Skeletal muscle cell (primary cell): ENCODE results near the gene BORCS5.

Source experiments
- DNase-seq: peaks from one replicate; pipeline ENCODE4 v3.0.0-alpha.2; 2010; ENCODE audit warnings: low read depth
- H3K4me3 ChIP-seq: 2 replicates; pipeline ENCODE4 v1.5.1; 2011; ENCODE audit warnings: low read depth, mild to moderate bottlenecking, control low read depth, low read length, moderate library complexity

The BORCS5 gene

GRCh38 chr12:12474931-12475795 is 118.3 kb downstream of the BORCS5 start:
- no peak overlapping the region for H3K4me3 ChIP-seq
- no peak for DNase-seq

DNA sequence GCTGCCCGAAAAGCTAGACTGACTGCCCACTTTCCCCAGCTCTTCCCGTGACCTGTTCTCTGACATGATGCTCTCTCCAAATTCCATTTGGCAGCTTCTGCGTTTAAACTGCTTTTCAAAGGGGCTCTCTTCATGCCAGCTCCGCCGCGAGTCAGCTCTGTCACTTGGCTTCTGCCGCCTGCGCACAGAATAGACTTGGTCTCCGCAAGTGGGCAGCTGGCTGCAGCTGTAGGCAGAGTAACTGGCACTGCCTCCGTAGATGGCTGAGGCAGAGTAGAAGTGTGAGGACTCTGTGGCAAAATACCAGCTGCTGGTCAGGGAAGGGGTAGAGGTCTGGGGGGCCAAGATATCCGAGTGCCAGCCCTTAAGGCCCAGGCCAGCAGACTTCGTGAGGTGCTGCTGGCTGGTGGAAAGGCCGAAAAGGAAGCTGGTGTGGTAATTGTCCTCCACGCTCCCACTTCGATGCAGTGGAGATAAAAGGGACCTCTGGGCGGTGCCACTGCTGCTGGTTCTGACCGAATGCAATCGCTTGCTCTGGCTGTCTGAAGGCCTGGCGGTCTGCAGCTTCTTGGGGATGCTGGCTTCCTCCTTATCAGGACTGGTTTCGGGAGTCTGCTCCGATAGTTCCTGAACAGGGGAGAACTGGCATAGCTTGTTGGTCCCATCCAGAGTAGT is 120.1 kb downstream of the BORCS5 start:
- no peak overlapping the region for H3K4me3 ChIP-seq
- no peak for DNase-seq

- no peak for DNase-seq
- no peak overlapping the region for H3K4me3 ChIP-seq
Observed at GRCh38 chr12:12477532-12477890, 120.6 kb downstream of the BORCS5 start.

GRCh38 chr12:12480074-12480473 is 123.2 kb downstream of the BORCS5 start:
- H3K4me3 ChIP-seq, result no peak overlapping the region
- no peak for DNase-seq

GRCh38 chr12:12481631-12482030 is 124.8 kb downstream of the BORCS5 start:
- no peak for DNase-seq
- no peak overlapping the region for H3K4me3 ChIP-seq

- DNase-seq, result no peak
- H3K4me3 ChIP-seq, result no peak overlapping the region
Observed at GRCh38 chr12:12482150-12482761, 125.4 kb downstream of the BORCS5 start.

DNA sequence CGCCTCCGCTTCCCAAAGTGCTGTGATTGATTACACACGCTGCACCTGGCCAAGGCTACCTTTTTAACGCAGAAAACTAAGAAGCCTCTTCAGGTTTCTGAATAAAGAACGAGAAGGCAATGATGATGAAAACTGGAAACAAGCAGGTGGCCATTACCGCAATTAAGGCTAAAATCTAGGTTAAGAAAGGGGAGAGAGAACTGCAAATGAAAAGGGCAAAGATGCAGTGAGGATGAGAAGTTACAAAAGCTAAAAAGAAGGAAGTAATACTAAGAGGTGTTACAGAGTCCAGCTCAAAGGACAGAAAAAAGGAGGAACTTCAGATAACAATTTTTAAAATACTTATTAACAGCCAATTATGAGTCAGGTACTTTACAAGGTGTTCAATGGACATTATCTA is 126.1 kb downstream of the BORCS5 start:
- no peak overlapping the region for H3K4me3 ChIP-seq
- DNase-seq, result no peak

- DNase-seq, result no peak
- no peak overlapping the region for H3K4me3 ChIP-seq
Observed at GRCh38 chr12:12483438-12483837, 126.6 kb downstream of the BORCS5 start.

- no peak overlapping the region for H3K4me3 ChIP-seq
- DNase-seq, result no peak
Observed at GRCh38 chr12:12486661-12487240, 129.9 kb downstream of the BORCS5 start.

DNA sequence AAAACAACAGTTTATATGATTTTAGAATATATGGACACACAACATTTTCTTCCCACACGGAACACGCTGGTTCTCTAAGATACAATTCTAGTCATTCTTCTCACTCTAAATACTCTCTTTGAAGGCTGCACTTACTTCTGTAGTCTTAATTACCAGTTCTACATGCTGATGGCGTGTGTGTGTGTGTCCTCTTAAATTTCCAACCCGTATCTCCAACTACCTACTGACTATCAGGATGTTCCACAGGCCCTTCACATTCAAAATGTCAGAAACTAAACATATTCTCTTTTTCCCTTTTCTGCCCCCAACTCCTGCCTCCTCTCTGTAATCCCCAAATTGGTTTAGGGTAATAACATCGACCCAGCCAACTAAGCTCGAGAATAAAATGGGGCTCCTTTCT is 130.6 kb downstream of the BORCS5 start:
- no peak overlapping the region for H3K4me3 ChIP-seq
- DNase-seq, result no peak

- H3K4me3 ChIP-seq, result no peak overlapping the region
- no peak for DNase-seq
Observed at GRCh38 chr12:12488296-12488695, 131.4 kb downstream of the BORCS5 start.

GRCh38 chr12:12488823-12489550 is 132.1 kb downstream of the BORCS5 start:
- H3K4me3 ChIP-seq, result no peak overlapping the region
- no peak for DNase-seq

GRCh38 chr12:12491606-12492005 is 134.7 kb downstream of the BORCS5 start:
- no peak overlapping the region for H3K4me3 ChIP-seq
- no peak for DNase-seq

DNA sequence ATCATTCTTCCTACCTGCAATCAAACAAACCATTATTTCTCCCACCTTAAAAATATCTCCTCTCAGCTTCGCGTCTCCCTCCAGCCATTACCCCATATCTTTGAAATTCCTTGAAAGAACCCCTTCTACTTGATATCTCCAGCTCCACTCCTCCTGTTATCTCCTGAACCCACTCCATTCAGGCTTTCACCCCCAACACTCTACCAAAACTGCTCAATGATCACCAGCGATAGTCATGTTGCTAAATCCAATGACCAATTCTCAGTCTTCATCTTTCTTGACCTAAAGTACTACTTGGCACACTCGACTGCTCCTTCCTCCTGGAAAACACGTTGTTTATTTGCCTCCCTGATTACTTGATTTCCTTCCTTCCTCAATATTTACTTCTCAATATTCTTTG is 135.7 kb downstream of the BORCS5 start:
- H3K4me3 ChIP-seq, result no peak overlapping the region
- no peak for DNase-seq

GRCh38 chr12:12495536-12495935 is 138.7 kb downstream of the BORCS5 start:
- H3K4me3 ChIP-seq, result no peak overlapping the region

GRCh38 chr12:12498210-12498609 is 141.3 kb downstream of the BORCS5 start:
- H3K4me3 ChIP-seq, result no peak overlapping the region
- no peak for DNase-seq

More at GRCh38 chr12:12495536-12495935, 138.7 kb downstream of the BORCS5 start:
- DNase-seq, result no peak

DNA sequence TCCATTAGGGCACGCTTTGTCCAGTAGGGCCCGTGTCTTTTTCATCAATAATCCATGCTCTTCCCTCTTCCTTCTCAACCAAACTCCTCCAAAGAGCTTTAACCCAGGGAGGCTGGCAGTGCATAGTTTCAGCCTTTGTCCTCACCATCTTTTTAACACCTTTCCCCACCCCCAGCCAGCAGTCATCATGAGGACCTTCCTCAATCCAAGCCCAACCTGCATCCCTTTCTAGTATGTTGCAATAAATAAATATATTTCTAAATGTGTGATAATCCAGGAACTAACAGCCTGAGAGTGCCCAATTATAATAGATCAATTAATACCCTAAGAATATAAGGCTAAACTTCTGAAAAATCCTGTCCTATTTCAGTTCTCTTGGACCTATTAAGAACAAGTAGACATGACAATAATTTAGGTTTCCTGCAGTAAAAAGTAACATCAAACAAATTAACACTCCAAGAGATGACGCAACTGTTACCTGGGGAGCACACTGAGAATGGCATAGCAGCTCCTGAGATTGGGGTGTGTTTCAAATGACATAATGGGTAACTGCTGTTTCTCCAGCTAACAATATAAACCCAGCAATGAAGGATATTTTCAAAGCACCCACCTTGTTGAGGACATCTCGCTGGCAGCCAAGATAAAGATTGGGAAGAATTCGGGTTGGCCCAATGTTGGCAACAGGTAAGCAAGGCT is 143.2 kb downstream of the BORCS5 start:
- no peak for DNase-seq

DNA sequence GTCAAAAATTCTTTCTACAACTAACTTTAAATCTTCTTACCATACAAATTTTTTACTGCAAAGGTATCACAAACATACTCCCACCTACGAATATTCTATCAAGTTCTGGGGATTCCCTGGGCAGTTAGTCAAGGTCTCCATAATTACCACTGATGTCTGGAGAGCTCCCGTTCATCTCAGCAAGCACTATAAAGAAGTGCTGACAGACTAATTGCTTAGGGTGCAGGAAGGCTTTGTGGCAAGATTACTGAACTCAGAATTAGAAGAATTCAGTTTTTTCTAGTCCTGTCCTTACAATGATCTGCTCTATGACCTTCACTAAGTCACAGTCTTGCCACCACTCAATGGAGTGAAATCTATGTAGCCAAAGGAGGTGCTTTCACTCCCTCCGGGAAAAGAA is 144.2 kb downstream of the BORCS5 start:
- H3K4me3 ChIP-seq, result no peak overlapping the region
- DNase-seq, result no peak

More for the DNA sequence above, 143.2 kb downstream of the BORCS5 start:
- H3K4me3 ChIP-seq, result no peak overlapping the region
